Measurements from ENCODE around the gene BPIFB6.

DNA sequence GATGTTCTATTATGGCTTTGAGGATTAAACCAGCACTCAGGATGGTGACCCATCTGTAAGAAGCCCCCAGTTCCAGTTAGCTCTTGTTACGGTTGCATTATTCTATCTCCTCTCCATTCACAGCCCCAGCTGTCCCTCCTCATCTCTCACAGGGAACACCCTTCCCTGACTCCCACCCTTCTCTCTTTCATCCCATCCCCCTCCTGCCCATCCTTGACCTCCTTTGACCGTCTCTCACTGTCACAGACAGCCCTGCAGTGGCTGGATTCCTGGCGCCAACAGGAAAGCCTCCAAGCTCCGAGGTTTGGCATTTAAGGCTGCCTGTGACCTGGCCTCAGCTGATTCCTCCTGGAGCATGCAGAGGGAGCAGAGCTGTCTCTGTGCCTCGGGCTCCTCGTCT lies 43.8 kb downstream of the BPIFB6 start:
- TF ChIP-seq, protein P1, sequence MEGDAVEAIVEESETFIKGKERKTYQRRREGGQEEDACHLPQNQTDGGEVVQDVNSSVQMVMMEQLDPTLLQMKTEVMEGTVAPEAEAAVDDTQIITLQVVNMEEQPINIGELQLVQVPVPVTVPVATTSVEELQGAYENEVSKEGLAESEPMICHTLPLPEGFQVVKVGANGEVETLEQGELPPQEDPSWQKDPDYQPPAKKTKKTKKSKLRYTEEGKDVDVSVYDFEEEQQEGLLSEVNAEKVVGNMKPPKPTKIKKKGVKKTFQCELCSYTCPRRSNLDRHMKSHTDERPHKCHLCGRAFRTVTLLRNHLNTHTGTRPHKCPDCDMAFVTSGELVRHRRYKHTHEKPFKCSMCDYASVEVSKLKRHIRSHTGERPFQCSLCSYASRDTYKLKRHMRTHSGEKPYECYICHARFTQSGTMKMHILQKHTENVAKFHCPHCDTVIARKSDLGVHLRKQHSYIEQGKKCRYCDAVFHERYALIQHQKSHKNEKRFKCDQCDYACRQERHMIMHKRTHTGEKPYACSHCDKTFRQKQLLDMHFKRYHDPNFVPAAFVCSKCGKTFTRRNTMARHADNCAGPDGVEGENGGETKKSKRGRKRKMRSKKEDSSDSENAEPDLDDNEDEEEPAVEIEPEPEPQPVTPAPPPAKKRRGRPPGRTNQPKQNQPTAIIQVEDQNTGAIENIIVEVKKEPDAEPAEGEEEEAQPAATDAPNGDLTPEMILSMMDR (IDR thresholded peaks at IDR 0.05 in 8 of 11, conservative IDR thresholded peaks at IDR 0.05 in 3 of 11): no peak
- TF ChIP-seq POLR2A (IDR thresholded peaks at IDR 0.05): no peak
